Measurements from ENCODE around the gene TIGD1.
"Not testable (repeated sequence)": the region's sequence is repeated elsewhere in the genome, so short reads cannot be mapped to it uniquely, and the experiment has no call there.

TIGD1 gene

GRCh38 chr2:232538671-232539070 is 11.7 kb downstream of the TIGD1 start:
- DNase-seq = no peak

- DNase-seq = no peak
These were observed 12.9 kb downstream of the TIGD1 start for GRCh38 chr2:232537499-232537898.

- no peak for DNase-seq
These were observed 13.3 kb downstream of the TIGD1 start for GRCh38 chr2:232537079-232537478.

GRCh38 chr2:232535761-232536530 is 14.4 kb downstream of the TIGD1 start:
- DNase-seq = no peak

- DNase-seq = no peak
These were observed 15.3 kb downstream of the TIGD1 start for GRCh38 chr2:232534940-232535651.

- no peak for DNase-seq
These were observed 16.2 kb downstream of the TIGD1 start for GRCh38 chr2:232533944-232534710.

- not testable (repeated sequence) for DNase-seq
These were observed 17.5 kb downstream of the TIGD1 start for GRCh38 chr2:232532821-232533220.

GRCh38 chr2:232532419-232532818 is 17.9 kb downstream of the TIGD1 start:
- DNase-seq = no peak

GRCh38 chr2:232530626-232531260 is 19.6 kb downstream of the TIGD1 start:
- DNase-seq = no peak

- no peak for DNase-seq
These were observed 20.4 kb downstream of the TIGD1 start for GRCh38 chr2:232529806-232530547.

GRCh38 chr2:232528746-232529460 is 21.5 kb downstream of the TIGD1 start:
- no peak for DNase-seq

GRCh38 chr2:232527905-232528470 is 22.4 kb downstream of the TIGD1 start:
- no peak for DNase-seq

- no peak for DNase-seq
These were observed 23.9 kb downstream of the TIGD1 start for GRCh38 chr2:232526372-232526941.

GRCh38 chr2:232525791-232526371 is 24.5 kb downstream of the TIGD1 start, which contains the start of gene CHRND:
CHRND (plus strand) TSS chr2:232526160; CDS start chr2:232526216, 56 bp downstream.
- no peak for DNase-seq

- no peak for DNase-seq
These were observed 25.2 kb downstream of the TIGD1 start for GRCh38 chr2:232525199-232525598.

- DNase-seq = no peak
These were observed 25.6 kb downstream of the TIGD1 start for GRCh38 chr2:232524771-232525170.

GRCh38 chr2:232523682-232524597 is 26.4 kb downstream of the TIGD1 start:
- peak; percentile 62 to 69 for DNase-seq

GRCh38 chr2:232523402-232523681 is 27.0 kb downstream of the TIGD1 start:
- DNase-seq = no peak

GRCh38 chr2:232522623-232523401 is 27.5 kb downstream of the TIGD1 start:
- peak in 1 of 2 experiments; percentile 35 for DNase-seq
